CD4-positive, alpha-beta T cell treated with Interleukin-6 at 100 ng/mL for 8 hours (primary cell): ENCODE results near the gene GDI2.
"Not testable (repeated sequence)": the region's sequence is repeated elsewhere in the genome, so short reads cannot be mapped to it uniquely, and the experiment has no call there.

Experiments used
- DNase-seq: peaks from one replicate; pipeline ENCODE4 v3.0.0-alpha.2; 2020; ENCODE audit warnings: mixed read lengths, low spot score

The GDI2 gene

GRCh38 chr10:5813341-5814109, at the start of gene GDI2:
GDI2 (minus strand) TSS chr10:5813434; CDS start chr10:5813258, 176 bp downstream.
- DNase-seq, result peak; percentile 96

- DNase-seq, result no peak
Measured at GRCh38 chr10:5862360-5862961, 49.2 kb upstream of the GDI2 start.

GRCh38 chr10:5860066-5860465, 46.8 kb upstream of the GDI2 start:
- no peak for DNase-seq

GRCh38 chr10:5858811-5859210, 45.6 kb upstream of the GDI2 start:
- DNase-seq, result no peak

DNA sequence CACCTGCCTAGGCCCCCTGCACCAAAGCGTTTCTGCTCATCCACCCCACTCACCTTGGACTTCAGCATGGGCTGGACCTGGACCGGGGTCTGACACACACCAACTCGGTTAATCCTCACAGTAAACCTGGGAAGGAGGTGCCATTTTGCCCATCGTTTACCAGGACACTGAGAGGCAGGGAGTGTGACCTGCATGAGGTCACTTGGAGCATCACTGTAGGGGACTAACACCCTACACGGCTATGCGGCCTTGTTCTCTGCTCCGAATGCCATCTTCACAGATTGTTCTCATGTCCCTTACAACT, 43.4 kb upstream of the GDI2 start:
- no peak for DNase-seq

- no peak for DNase-seq
Measured at GRCh38 chr10:5855979-5856700, 42.9 kb upstream of the GDI2 start.

DNA sequence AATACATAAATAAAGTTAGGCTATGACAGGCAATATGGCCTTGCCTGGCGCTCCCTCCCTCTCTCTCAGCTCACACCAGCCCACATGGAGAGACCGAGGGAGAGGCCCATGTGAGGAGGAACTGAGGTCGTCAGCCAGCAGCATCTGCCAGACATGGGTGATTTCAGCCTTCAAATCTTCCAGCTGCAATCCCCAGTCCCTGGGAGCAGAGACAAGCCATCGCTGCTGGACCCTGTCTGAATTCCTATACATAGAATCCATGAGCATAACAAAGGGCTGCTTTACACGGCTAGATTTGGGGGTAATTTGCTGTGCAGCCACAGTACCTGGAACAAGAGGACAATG, 40.9 kb upstream of the GDI2 start:
- no peak for DNase-seq

DNA sequence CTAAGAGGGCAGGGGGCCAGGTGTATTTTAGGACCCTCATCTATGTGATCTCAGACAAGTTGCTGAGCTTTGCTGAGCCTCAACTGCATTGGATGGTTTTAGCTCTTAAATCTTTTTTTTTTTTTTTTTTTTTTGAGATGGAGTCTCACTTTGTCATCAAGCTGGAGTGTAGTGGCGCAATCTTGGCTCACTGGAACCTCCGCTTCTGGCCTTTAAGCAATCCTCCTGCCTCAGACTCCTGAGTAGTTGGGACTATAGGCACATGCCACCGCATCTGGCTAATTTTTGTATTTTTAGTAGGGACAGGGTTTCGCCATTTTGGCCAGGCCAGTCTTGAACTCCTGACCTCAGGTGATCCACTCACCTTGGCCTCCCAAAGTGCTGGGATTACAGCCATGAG, 33.4 kb upstream of the GDI2 start:
- DNase-seq, result not testable (repeated sequence)

GRCh38 chr10:5844345-5845055, 31.3 kb upstream of the GDI2 start:
- DNase-seq, result no peak

DNA sequence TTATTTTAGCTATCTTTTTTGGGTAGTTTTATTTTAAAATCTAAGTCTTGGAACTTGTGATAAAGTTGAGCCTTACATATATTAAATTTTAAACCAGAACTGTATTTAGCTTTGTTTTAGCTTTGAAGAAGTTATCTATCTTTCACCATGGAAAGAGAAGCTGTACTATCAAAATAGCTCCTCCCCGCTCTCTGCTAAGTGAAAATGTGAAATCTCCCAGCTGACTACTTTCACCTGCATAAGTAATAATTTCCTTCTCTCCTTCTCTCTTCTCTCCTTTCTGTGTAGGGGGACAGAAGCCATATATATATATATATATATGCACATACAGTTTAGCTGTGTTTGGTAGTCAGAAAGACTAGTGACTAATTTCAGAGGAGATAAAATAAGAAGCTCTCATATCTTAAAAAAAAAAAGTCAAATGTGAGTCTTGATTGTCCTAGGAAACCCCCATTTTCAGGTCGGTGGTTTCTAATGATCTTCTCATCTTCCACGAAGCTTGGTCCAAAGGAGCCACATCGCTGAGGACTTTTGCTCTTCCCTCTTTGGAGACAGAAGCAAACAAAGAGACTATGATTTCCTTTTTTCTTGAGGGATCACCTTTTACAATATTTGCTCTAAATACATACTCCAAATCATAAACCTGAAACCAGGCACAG, 30.6 kb upstream of the GDI2 start:
- DNase-seq, result no peak

- DNase-seq, result no peak
Measured at GRCh38 chr10:5841965-5842364, 28.7 kb upstream of the GDI2 start.

DNA sequence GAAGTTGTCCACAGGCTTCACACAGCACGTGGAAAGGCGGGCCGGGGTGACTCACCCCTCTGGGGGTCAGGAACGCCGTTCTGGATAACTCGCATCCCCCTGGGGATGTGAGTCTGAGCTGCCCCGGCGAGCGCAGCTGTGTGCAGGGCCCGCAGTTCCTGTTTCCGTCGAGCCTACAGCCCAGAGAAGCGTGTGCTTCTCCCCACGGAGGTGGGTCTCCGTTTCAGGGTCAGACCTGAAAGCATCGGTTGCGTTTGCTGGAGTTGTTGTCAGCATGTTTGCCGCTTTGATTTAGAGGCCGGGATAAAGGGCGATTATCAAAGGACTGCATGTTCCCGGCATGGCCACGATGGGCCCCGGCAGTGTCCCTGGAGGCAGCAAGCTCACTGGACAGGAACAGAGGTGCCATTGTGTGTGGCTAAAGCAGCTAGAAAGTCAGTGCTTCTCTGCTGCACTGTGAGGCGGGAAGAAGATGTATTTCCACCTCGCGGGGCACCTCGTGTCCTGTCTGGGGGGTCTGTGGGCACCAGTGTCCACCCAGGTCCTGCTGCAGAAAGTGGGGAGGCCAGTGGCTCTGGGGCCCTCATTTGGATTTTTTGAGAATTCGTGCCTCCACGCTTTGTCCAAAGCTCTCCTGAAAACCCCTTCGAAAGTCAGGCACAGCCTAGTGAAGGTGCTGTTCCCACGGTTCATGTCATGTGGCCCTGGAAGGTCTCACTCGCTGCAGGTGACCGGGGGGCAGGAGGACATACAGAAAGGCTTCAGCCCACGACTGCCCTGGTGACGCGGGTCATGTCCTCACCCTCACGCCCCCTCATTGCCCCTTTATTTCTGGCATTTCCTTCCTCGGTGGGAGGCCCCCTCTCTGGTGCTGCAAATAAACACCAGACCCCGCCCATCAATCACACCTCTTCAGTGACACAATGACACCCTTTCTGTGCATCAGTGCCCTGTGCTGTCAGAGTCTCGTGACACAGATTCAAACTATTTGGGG, 27.4 kb upstream of the GDI2 start:
- DNase-seq, result no peak

GRCh38 chr10:5836181-5836580, 22.9 kb upstream of the GDI2 start:
- not testable (repeated sequence) for DNase-seq

- no peak for DNase-seq
Measured at GRCh38 chr10:5835446-5836095, 22.3 kb upstream of the GDI2 start.

- no peak for DNase-seq
Measured at GRCh38 chr10:5833814-5834213, 20.6 kb upstream of the GDI2 start.

DNA sequence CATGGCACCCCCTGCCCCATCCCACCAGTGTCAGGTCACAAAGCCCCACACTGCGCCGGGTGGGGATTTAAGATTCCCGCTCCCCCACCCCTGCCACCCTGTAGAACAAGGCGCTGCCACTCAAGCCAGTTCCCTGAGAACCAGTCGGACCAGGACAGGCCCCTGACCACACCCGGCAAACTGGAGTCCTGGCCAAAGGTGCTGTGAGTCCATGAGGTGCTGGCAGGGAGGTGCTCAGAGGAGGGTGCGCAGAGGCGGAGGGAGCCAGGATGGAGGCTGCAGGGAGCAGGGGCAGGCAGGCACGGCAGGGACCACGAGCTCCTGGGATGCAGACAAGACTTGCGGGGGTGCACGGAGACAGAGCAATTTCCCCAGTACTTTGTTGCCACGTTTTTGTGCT, 19.7 kb upstream of the GDI2 start:
- no peak for DNase-seq

DNA sequence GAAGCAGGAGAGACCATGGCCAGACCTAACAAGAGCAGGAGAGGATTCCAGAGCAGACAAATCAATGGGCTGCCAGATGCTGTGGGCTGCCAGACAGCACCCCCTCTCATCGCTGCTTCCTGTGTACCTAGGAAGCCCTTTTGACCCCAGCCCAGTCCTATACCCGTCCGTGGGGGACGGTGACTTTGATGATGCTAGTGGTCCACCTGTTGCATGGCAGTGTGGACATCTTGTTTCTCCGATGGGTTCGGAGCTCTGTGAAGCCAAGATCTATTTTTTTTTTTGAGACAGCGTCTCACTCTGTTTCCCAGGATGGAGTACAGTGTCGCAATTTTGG, 18.2 kb upstream of the GDI2 start:
- DNase-seq, result no peak

- no peak for DNase-seq
Measured at GRCh38 chr10:5830629-5831445, 17.6 kb upstream of the GDI2 start.

DNA sequence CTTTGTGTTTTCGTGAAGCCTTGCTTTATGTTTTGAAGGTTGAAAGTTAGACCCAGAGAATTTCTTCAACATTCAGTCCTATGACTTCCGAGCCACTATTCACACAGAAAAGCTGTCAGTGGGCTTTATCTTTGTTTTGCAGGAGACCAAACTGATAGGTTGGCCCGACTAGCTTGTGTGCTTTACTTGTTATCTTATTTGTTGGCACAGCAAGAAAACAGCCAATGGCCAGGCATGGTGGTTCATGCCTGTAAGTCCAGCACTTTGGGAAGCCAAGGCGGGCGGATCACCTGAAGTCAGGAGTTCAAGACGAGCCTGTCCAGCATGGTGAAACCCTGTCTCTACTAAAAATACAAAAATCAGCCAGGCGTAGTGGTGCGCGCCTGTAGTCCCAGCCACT, 16.0 kb upstream of the GDI2 start:
- DNase-seq, result no peak

- no peak for DNase-seq
Measured at GRCh38 chr10:5828725-5829124, 15.5 kb upstream of the GDI2 start.
